ENCODE measurements around the gene TXNDC17.
"Not testable (repeated sequence)": the region's sequence is repeated elsewhere in the genome, so short reads cannot be mapped to it uniquely, and the experiment has no call there.

TXNDC17 gene

DNA sequence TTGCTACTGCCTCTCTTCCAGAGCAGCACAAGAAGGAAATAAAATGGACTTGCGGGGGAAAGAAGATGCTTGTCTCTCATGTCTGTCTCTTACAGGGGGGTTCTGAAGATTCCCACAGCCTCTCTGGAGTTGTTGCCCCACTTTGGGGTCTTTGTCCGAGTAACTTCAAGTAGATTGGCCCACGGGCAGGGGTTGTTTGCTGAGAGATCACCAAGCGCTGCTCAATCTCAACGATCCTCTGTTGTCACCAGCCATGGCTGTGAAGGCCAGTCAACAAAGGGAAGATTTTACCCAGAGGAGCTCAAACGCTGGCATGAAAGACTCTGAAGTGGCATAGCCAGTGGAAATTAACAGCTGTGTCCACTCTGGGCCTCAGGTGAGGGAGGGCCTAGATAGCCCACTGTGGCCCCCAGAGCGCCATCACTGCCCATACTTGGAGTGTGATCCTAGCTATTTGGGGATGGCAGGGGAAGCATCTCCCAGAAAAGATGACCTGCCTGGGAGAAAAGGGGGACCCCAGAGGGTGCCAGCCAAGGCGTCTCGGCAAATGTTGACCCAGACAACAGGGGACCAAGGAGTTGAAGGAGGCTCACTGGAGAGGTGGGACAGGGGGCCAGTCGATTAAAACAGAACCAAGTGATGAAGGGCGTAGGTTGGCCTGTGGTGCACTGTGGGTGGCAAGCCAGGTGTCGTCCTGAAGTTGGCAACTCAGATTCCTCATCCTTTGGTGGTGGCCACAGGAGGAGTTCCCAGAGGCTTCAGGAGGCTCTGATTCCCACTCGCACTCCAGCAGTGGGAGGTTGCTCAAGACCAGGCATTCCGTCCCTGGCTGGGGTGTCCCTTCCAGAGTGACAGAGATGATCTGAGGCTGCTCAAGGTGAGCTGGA is 44.3 kb downstream of the TXNDC17 start:
- DNase-seq: no peak

DNA sequence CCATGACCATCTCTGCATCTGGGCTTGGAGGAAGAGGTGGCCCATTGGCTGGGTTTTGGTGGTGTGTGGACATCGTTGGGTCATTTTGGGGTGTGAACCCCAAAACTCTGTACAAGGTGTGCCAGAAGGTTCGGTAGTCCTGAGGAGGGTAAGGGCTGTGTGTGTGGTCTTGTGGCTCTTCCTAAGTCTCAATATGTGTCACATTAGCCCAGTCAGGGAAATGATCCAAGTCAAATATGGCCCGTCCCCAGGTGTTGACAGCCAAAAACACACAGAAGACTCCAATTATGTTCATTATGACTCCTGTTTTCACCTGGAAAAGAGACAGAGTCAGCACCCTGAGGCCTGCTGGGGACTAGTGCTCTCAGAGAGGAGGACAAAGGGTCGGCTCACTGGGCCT is 45.2 kb downstream of the TXNDC17 start:
- no peak for DNase-seq

DNA sequence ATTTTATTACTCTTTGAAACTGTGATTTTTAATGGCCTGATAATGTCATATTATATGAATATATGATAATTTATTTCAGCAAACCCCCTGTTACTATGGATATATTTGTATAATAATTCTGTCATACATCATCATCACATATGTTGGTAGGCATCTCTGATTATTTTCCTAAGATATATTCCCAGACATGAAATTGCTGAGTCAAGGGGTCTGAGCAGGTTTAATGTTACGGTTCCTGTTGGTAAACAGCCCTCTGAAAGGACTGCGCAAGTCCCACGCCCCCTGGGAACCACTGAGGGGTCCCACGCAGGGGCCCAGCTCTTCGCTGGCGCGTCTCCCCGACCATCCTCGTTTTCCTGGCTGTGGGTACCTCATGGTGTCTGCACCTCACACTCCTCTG is 48.1 kb downstream of the TXNDC17 start:
- no peak for DNase-seq

GRCh38 chr17:6690641-6691040 is 49.8 kb downstream of the TXNDC17 start:
- no peak for DNase-seq

- DNase-seq: no peak
Measured at GRCh38 chr17:6691546-6691945, 50.7 kb downstream of the TXNDC17 start.

DNA sequence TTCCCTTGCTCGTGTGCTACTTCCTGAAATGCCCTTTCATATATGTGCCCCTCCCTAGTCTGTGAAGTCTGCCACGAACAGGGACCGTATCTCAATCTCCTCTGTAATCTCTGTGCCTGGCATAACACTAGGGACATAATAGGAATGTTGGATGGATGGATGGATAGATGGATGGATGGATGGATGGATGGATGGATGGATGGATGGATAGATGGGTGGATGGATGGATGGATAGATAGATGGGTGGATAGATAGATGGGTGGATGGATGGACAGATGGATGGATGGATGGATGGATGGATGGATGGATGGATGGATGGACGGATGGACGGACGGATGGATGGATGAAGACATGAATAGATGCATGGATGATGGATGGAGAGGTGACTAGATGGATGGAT is 51.1 kb downstream of the TXNDC17 start:
- DNase-seq: not testable (repeated sequence)
